Right lung (tissue), 5 donors: Measurements from ENCODE around the gene RCC2. TPM values are rescaled to one million over a fixed set of nuclear protein-coding genes. Genes with fewer than 3 reads are reported as not detected.
A peak's percentile ranks its signal among the peaks of the same experiment; 100 is the strongest.

Source experiments
- DNase-seq, 2 donors: peaks; one replicate each; pipeline ENCODE4 v3.0.0-alpha.2; 2013
- polyA plus RNA-seq, 5 donors: library from polyadenylated mRNA; unstranded; fragments of 120-200 nt; gene quantifications; one replicate each; pipeline versions ENCODE4 v1.2.1 to v1.2.3, GENCODE V29; 2013; ENCODE audit warnings: inconsistent platforms in 1 of 5, low replicate concordance in 1 of 5; ENCODE audit not compliant: insufficient read length in 5 of 5, insufficient read depth in 1 of 5

RCC2 gene
- polyA plus RNA-seq, 5 donors, result 77.8 to 93.6 (median 83.1) TPM

DNA sequence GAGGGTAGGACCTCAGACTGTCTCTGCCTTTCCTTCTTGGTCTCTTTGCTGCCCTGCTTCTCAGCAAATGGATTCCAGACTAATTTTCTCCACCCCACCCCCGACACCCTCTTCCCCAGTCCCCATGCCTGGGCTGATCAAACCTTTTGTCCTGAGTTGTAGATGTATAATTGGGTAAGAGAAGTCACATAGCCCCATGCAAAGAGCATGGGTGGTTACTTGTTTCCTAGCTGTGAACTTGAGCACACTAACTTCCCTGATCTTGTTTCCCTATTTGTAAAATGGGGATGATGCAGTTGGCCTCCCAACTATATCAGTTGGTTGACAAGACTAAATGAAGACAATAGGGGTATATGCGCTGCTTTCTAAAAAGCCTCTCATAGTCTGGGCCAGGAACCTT, 58.3 kb downstream of the RCC2 start:
- no peak for DNase-seq

DNA sequence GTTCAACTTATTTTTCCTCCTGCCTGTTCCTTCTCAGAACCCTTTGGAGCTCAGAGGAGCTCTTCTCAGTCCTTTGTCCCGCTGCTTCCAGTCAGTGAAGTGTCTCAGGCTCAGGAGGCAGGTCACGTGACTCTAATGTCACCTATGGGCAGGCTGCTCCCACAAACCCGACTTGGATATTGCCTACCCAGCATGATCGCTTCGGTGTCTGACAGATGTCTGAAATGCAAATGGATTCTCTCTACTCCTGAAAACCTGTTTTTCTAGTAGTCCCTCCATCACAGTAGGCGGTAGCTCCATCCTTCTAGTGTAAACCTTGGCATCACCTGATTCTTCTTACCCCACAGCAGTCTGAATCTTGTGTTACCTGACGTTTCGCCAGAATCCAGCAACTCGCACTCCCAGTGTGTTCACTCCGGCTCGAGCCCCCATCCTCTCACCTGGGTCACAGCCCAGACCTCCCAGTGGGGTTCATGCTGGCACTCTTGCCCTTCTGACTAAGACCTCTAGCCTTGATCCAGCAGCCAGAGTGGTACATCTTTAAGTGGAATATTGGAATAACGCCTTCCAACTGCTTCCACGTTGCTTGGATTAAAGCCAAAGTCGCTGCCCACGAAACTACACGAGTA, 62.0 kb downstream of the RCC2 start:
- DNase-seq, result peak; percentile 12 to 24

DNA sequence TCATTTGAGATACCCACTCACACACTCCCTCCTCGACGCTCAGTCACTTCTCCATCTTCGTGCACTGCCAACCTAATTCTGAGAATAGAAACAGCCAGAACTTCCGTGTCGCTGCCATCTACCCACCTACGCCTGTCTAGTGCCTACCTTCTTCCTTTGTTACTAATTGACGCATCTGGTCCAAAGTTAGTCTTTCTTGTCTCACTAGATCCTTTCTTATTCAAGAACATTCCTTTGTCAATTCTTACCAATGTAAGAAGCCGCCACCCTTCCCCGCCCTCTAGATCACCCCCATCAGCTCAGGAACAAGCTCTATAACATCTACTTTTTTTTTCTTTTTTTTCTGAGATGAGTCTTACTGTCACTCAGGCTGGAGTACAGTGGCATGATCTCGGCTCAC, 63.8 kb downstream of the RCC2 start:
- DNase-seq, result no peak

GRCh38 chr1:17372955-17373354, 66.5 kb downstream of the RCC2 start:
- DNase-seq, result no peak

- no peak for DNase-seq
Measured at GRCh38 chr1:17371896-17372295, 67.6 kb downstream of the RCC2 start, which contains the start of gene PADI6. TSS of gene PADI6 (plus strand) at chr1:17372196. CDS start at chr1:17372246, 50 bp downstream.

GRCh38 chr1:17370618-17371017, 68.9 kb downstream of the RCC2 start:
- DNase-seq, result no peak

DNA sequence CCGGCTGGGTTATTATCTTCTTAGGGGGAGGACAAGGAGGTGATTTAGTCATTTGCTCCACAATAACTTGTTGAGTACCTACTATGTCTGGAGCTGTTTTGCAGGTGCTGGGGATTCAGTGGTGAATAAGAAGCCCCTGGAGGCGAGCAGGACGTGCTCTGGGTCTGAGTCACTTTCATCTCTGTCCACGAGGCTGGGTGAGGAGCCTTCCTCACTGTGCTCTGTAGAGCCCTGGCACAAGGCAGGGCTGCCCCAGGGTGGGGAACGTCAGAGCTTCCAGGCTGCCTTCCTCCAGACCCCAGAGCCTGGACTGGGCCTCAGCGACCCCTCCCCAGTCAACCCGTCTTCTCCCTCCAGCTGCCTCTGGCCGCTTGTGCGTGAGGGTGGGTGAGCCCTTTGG, 70.0 kb downstream of the RCC2 start:
- no peak for DNase-seq

DNA sequence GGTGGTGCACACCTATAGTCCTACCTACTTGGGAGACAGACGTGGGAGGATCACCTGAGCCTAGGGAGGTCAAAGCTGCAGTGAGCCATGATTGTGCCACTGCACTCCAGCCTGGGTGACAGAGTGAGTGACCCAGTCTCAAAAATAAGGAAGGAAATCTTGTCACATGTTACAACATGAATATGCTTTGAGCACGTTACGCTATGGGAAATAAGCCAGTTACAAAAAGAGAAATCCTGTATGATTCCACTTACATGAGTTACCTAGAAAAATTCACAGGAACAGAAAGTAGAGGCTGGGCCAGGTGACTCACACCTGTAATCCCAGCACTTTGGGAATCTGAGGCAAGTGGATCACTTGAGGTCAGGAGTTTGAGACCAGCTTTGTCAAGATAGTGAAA, 74.2 kb downstream of the RCC2 start:
- DNase-seq, result no peak

DNA sequence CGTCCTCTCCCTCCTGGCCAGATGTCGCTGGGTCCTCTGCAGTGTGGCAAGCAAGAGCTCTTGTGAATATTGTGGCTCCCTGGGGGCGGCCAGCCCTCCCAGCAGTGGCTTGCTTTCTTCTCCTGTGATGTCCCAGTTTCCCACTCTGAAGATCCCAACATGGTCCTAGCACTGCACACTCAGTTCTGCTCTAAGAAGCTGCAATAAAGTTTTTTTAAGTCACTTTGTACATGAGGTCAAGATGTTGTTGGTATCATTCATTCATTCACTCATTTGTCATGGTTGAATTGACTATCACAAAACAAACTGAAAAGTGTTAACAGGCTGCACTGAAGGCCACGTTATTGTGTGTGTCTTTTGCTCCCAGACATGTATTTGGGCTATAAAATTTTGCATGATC, 75.7 kb downstream of the RCC2 start:
- DNase-seq, result no peak

DNA sequence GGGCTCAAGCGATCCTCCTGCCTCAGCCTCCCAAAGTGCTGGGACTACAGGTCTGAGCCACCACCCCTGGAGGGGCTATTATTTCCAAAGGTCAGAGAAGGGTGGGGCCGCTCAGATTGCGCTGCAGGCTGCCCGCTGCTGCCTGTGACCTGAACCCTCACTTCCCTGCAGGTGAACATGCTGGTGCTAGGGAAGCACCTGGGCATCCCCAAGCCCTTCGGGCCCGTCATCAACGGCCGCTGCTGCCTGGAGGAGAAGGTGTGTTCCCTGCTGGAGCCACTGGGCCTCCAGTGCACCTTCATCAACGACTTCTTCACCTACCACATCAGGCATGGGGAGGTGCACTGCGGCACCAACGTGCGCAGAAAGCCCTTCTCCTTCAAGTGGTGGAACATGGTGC, 76.1 kb downstream of the RCC2 start:
- DNase-seq, result no peak

DNA sequence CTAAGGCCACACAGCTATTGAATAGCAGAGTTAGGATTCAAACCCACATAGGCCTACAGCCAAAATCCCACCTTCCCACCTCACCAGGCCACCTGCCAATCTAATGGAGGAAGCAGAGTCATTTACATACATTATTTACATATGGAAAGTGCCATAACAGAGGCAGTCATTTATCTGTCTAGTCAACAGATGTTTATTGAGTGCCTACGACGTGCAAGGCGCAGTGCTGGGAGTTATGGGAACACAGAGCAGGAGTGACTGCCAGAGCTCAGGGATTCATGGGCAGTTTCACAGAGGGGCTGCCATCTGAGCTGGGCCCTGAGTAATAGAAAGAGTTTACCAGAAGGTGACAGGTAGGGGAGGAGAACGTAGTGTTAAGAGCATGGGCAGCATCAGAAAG, 77.8 kb downstream of the RCC2 start:
- DNase-seq, result no peak

DNA sequence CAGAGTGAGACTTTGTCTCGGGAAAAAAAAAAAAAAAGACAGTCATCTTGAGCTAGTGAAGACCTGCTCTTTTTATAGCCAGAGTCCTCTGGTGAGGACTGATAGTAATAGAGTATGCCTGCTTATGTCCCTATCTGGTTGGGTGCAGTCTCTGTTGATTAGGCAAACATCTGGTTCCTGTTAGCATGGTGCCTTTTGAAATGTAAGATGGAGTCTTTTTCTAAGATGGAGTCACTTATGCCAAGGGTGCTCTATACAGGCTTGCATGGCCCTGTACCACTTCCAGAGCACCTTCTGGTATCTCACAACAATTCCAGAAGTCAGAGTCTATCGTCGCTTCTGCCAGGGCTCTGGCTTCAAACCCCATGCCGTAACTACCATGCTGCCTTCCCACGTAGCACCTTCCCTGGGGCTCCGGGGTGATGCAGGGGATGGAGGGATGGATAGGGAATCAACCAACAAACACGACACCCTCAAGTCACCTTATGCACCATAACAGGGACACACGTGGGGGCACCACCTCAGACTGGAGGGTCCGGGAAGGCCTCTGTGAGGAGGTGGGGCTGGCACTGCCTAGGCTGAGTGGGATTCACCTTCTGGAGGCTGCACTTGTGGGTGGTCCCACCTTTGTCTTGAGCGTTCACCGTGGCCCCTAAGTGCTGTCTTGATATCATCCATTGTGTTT, 79.1 kb downstream of the RCC2 start:
- no peak for DNase-seq

GRCh38 chr1:17359808-17360207, 79.7 kb downstream of the RCC2 start:
- no peak for DNase-seq

- no peak for DNase-seq
Measured at GRCh38 chr1:17359031-17359430, 80.4 kb downstream of the RCC2 start.

DNA sequence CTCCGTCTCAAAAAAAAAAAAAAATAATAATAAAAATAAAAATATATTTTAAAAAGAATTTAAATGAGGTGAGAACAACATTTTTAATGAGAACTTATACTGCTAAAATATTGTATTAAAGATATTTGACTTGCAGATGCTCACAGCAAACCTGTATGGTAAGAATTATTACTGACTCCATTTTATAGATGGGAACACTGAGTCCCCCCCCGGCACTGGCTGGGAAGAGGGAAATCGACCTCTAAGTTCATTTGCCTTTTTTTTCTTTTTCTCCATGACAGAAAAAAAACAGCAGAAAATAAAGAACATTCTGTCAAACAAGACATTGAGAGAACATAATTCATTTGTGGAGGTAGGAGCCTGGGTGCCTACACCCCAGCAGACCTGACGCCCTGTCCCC, 80.9 kb downstream of the RCC2 start:
- no peak for DNase-seq

Other genes starting within 250 kb of the RCC2 start
- gene PADI1, start 234.5 kb downstream of the RCC2 start, polyA plus RNA-seq, result under 1 TPM in 1 of 5 donors, not detected in 4; 0.05 TPM
- gene PADI3, start 190.6 kb downstream of the RCC2 start, polyA plus RNA-seq, result under 1 TPM in 2 of 5 donors, not detected in 3; 0.04 to 0.05 TPM
- gene PADI4, start 131.5 kb downstream of the RCC2 start, polyA plus RNA-seq, result 1 to 10 TPM; 1.0 to 3.3 (median 1.4) TPM
- not detected for gene PADI6, start 67.5 kb downstream of the RCC2 start, polyA plus RNA-seq
- gene ARHGEF10L, start 100.0 kb upstream of the RCC2 start, polyA plus RNA-seq, result 10 to 100 TPM; 13.8 to 23.0 (median 18.7) TPM